Gastrocnemius medialis (tissue), 4 donors: ENCODE results near the gene ALG12.

Experiments
- CTCF ChIP-seq, 5 experiments: fragments of 450-650 bp in 3 of 5; fragments of 200-600 bp in 2 of 5; sonication (generic) in 2 of 5; IDR thresholded peaks in 4 of 5; conservative IDR thresholded peaks in 1 of 5; 1 replicate in 4 of 5; 2 replicates in 1 of 5; pipeline ENCODE4 v1.5.1; 2016 to 2019; ENCODE audit warnings: antibody characterized with exemption in 5 of 5, mild to moderate bottlenecking in 3 of 5, moderate library complexity in 3 of 5
- POLR2A ChIP-seq, 2 donors: fragments of 450-650 bp; IDR thresholded peaks; one replicate each; pipeline ENCODE4 v1.6.1; 2017; ENCODE audit warnings: antibody characterized with exemption in 2 of 2, mild to moderate bottlenecking in 2 of 2, moderate library complexity in 2 of 2

- TF ChIP-seq CTCF (IDR thresholded peaks at IDR 0.05 in 4 of 5, conservative IDR thresholded peaks at IDR 0.05 in 1 of 5) (no peak), POLR2A (IDR thresholded peaks at IDR 0.05) (no peak)
These were observed 34.9 kb upstream of the ALG12 start for GRCh38 chr22:49953027-49953679.
